GM15510 (cell line): ENCODE results near the gene CFAP410.

Experiments
- POLR2A ChIP-seq: IDR thresholded peaks from 3 replicates; pipeline ENCODE4 v1.6.1; 2011; ENCODE audit warnings: borderline replicate concordance; ENCODE audit not compliant: insufficient read length; ENCODE audit errors: extremely low read depth

The CFAP410 gene

DNA sequence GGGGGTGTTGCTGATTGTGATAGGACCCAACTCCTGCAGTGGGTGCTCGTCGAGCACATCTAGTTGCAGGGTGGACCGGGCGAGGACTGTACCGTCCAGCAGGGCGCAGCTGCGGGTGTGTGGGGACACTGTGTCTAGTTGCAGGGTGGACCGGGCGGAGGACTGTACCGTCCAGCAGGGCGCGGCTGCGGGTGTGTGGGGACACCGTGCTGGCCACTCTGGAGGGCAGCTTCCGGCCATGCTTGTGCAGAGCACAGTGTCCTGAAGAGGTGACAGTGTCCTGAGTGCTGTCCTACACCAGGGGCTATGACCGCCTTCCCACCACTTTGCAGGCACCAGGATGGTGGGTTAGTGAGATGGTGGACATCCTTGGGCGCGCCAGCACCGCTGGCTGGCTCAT, 9.7 kb upstream of the CFAP410 start:
- no peak for TF ChIP-seq POLR2A

DNA sequence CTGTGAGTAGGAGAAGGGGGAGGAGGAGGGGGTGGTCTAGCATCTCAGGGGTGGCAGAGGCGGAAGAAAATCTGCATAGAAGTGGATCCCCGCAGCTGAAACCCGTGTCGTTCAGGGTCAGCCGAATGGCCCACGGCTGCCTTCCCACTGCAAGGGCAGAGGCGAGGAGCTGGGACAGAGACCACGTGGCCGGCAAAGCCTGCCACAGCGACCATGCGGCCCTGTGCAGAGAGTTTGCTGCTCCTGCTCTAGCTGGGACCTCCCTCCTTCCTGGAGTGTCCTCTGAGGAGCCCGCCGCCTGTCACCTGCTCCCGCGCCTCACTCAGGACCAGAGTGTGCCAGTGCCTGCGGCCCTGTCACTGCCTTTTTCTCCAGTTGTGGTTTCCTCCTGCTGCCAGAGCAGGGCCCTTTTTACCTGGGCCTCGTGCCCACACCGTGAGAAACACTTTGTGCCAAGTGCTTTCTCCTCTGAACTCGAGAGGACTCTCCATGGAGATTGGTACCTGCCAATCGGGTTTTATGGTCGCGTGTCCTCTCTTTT, 8.8 kb upstream of the CFAP410 start:
- TF ChIP-seq POLR2A, result no peak

DNA sequence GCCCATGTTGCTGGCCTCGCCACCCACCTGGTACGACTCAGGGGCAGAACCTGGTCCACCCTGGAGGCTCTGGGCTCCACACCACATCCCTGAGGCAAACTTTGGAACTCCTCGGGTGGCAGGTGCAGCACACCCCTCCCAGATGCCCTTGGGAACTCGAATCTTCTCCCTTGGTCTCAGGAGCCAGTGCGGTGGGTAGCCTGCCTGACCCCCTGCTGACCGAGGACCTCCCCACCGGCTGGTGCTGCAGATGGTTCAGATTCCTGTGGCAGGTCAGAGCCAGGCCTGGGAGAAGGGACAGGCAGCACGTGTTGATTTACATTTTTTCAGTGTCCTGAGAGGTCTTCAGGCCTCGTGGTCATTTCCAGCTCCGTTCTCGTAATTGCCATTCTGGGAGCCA, 6.3 kb upstream of the CFAP410 start:
- no peak for TF ChIP-seq POLR2A

DNA sequence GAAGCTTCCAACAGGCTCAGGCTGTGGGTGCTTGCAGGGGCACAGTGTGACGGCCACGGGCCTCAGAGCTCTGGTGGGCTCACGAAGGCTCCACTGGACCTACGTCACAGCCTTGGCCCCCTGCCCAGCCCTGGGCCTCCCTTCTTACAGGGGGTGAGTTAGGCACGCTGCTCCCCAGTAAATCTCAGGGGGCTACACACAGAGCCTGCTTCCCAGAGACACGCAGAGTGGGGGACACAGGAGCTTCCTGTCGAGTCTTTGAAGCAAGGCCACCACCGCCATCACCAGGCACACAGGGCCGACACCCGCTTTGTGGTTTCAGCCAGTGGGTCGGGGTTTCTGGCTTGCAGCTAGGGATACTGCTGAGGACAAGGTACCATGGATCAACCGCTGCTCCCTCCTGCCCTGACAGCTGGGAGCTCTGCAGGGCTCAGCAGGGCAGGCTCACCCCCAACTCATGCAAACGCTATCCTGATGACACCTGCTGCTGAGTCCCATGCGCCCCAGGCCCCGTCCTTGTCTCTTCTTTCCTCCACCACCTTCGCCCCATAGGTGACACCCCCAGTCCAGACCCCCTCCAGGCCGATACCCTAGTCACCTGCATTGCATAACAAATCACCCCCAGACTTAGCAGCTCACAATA, 5.5 kb upstream of the CFAP410 start:
- TF ChIP-seq POLR2A, result no peak

DNA sequence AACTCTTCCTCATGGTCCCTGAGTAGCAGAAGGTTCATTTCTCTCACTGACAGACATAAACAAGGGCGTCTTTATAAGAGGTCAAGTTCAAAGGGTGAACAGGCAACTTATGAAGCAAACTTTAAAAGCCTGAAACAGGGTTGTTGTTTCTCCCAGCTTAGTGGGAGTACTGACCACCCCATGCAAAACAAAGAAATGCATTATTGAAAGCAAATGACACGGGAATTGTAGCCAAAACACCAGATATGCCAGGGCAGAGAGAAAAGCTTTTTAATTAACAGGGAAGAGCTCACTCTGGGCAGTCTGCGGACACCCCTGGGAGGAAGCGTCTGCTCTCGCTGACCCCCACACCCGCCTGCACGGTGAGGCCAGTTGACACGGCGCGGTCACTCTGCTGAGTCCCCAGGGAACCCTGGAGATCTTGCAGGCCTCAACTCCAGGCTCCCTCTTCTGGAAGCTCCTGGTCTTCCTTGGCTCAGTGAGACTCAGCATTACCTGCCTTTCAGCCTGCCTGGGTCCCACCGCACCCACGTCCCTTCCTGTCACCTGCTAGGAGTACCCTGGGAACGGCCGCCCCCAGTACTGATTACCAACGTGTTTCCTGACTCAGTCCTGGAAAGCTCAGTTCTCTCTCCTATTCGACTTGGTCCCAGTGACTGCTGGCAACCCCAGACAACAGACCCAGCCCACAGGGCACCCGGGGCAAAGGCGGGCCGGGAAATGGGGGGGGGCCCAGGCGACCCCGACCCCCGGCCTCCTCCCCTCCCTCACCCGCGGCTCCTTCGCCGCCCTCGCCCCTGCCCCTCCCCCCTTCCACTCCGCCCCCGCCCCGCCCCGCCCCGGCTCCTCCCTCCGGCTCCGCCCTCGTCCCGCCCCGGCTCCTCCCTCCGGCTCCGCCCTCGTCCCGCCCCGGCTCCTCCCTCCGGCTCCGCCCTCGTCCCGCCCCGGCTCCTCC, 972 bp downstream of the CFAP410 start:
- no peak for TF ChIP-seq POLR2A

DNA sequence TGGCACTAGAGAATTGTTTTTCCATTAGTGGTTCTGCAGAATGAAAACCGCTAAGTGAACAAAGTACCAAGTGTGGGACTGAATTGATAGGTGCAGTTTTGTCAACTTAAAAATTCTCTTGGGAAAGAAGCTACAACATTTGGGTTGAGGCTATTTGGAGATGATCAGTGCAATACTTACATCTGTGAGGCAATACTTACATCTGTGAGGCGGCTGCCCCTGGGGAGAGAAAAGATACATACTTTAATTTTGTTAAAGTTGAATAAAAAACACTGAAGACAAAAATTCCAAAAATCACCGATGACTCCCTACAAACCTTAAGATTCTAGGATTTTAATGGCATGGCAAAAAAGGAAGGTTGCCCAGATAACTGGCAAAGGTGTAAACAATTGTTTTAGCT, 1.7 kb downstream of the CFAP410 start:
- no peak for TF ChIP-seq POLR2A

DNA sequence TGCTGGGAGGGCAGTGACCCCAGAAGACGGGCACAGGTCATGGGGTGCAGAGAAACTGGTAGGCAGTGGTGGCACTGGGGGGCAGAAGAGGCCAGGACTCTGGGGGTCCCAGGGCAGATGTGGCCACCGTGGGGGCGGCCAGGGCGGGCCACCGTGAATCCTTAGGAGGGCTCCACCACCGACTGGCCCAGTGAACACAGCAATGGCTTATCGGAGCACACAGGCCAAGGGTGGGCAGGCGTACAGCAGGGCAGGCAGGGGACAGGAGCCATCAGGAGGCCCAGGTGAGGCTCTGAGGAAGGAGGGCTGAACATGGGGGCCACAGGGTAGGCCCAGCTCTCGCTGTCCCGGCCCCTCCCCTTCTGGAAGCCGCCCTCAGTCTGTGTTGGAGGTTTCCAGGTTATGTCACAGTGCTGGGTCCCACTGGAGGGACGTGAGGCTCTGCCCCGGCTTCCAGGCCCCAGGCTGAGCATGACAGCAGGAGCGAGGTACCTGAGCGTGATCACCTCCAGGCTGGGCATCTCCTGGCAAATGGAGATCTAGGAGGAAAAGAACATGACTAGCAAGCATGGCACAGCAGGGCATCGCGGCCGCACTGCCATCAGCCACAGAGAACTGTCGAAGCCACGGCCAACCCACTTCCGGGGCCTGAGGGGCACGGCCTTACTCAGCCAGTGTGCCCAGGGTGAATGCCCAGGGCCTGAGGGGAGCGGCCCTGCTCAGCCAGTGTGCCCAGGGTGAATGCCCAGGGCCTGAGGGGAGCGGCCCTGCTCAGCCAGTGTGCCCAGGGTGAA, 3.7 kb downstream of the CFAP410 start:
- TF ChIP-seq POLR2A, result no peak

DNA sequence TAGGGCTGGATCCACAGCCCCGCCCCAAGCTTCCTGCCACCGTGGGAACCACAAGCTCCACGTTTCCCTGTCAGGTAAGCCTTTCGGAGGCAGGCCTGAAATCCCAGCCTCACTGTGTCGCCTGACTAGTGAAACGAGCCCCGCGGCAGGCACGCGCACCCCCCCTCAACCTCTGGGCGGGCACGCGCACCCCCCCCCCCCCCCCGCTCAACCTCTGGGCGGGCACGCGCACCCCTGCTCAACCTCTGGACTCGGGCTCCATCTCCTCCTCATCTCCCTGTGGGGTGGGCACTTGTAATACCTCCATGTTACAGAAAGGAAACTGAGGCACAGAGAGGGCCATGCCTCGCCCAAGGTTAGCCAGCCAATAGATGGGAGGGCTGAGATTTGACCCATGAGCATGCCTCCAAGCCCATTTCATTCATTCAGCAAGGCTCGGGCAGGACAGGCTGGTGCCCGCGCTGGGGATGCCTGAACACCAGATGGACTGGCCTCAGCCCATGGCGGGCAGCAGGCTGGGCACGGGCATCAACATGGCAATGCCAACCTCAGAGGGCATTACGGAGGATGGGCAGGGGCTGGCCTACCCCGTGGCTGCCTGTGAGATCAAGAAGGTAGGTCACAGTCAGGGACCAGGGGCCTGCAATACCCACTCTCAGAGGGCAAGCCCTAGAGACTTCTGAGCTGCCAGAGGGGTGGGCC, 4.7 kb downstream of the CFAP410 start:
- TF ChIP-seq POLR2A, result no peak

DNA sequence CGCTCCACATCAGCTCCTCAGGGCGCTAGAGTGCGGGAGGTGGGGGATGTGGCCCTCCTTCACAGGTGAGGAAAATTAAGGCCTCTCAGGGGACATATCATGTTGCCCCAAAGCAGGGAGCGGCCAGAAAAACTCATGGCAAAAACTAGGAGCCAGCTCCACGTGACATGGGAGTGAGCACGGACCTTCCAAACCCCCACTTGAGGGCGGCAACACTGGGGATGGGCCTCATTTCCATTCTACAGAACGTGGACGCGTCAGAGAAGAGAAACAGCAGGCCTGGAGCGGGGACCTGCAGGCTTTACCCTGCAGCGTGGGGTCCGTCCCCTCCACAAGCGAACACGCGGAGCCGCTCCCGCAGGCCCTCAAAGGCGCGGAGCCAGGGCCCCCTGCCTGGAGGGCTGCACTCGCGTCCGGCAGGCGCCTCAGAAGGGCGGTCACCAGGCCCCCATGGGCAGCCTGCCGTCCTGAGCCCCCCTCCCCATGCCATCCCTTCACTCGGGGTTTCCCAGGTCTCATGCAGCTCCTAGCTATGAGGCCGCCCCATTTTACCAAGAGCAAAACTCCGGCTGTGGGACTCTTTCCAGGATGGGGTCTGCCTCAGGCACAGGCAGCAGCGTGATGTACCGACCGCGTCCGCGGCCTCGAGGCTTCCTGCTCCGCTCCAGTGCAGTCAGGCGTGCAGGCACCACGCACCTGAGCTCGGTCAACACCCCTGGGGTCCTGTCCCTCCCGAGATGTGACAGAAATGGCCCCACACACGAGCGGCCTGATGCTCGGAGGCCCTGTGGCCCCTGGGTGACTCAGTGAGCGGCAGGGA, 5.5 kb downstream of the CFAP410 start:
- TF ChIP-seq POLR2A, result no peak

DNA sequence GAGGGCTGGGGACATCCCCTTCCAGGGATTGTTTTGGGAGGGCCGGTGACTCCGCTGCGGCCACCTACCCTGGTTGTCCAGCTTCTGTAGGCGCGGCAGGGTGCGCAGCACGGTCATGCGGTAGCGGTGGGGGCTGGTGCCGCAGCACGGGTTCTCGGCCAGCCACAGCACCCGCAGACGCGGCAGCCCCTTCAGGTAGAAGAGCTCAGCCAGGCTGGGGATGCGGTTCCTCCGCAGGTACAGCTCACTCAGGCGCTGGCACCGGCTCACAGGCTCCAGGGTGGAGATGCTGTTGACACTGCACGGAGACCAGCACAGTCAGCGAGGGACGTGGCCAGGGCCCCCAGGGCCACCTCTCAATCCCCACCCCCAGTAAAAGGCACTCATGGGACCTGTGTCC, 6.2 kb downstream of the CFAP410 start:
- no peak for TF ChIP-seq POLR2A

DNA sequence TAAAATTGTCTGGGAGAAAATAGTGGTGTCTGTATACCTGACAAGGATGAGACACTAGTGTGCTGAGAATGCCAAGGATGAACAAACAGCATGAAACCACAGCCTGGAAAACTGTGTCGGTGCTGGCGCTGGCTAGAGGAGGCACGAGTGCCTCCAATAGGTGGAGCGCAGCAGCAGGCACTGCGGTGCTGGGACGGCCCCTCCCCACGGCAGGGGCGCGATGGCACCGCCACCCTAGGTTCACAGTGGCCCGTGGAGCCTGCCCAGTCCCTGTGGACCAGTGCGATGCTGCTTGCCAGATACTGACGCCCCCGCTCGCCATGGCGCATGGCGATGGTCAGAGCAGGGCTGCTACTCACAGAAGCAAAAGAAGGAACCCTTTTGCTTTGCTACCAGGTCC, 6.8 kb downstream of the CFAP410 start:
- no peak for TF ChIP-seq POLR2A

DNA sequence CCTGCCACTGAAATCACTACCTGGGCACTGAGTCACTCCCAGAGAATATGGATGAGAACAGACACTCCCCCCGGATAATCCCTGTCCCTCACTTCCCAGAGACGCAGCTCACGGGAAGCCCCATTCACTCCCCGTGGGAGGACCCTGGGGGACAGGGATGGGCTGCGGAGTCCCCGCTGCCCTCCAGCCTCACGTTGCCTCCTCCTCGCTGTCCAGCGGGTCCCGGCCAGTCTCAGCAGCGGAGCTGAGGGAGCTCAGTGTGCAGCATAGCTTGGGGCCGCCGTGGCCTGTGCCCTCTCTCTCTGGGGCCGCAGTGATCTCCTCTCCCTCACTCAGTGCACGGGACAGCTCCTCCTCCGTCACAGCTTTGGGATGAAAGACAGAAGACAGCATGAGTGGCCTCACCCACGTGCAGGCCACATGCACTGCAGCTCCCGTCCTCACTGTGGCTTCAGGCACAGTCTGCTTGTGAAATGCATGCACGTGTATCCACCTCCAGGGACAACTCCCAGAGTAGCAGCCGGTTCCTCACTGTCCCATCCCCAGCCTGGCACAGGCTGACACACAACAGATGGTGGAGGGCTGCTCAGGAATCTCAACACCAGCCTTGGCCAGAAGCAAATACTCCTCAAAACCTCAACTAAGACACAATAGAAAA, 7.4 kb downstream of the CFAP410 start:
- no peak for TF ChIP-seq POLR2A

DNA sequence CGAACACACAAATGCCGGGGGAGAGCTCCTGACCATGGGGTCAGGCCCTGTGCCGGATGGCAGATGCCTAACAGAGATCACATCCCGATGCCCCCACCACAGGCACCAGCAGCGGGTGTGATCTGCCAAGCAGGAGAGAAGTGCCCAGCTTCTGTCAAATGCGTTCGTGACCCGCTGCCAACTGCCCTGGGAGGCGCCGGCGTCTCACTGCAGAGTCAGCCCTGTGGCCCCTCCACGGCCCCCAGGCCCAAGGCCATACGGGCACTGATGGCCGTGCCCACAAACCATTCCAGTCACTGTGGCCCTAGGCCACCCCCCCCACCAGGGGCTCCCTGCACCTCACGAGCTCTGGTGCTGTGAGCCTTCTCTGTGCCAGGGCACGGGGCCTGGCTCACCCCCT, 8.0 kb downstream of the CFAP410 start:
- TF ChIP-seq POLR2A, result no peak
